ENCODE results near the gene CDC25A.
"Not testable (repeated sequence)": the region's sequence is repeated elsewhere in the genome, so short reads cannot be mapped to it uniquely, and the experiment has no call there.

DNA sequence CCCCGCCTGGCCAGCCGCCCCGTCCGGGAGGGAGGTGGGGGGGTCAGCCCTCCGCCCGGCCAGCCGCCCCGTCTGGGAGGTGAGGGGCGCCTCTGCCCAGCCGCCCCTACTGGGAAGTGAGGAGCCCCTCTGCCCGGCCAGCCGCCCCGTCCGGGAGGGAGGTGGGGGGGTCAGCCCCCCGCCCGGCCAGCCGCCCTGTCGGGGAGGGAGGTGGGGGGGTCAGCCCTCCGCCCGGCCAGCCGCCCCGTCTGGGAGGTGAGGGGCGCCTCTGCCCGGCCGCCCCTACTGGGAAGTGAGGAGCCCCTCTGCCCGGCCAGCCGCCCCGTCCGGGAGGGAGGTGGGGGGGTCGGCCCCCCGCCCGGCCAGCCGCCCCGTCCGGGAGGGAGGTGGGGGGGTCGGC, 23.6 kb upstream of the CDC25A start:
- TF ChIP-seq, protein P1, sequence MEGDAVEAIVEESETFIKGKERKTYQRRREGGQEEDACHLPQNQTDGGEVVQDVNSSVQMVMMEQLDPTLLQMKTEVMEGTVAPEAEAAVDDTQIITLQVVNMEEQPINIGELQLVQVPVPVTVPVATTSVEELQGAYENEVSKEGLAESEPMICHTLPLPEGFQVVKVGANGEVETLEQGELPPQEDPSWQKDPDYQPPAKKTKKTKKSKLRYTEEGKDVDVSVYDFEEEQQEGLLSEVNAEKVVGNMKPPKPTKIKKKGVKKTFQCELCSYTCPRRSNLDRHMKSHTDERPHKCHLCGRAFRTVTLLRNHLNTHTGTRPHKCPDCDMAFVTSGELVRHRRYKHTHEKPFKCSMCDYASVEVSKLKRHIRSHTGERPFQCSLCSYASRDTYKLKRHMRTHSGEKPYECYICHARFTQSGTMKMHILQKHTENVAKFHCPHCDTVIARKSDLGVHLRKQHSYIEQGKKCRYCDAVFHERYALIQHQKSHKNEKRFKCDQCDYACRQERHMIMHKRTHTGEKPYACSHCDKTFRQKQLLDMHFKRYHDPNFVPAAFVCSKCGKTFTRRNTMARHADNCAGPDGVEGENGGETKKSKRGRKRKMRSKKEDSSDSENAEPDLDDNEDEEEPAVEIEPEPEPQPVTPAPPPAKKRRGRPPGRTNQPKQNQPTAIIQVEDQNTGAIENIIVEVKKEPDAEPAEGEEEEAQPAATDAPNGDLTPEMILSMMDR (conservative IDR thresholded peaks at IDR 0.05; ENCODE audit: low read depth in 2 of 2) = not testable (repeated sequence)
- TF ChIP-seq EZH2 (IDR thresholded peaks at IDR 0.05; ENCODE audit: low read depth, unreplicated experiment) = not testable (repeated sequence)

Data from GM23338 (cell line).